ENCODE data around the gene HHATL.

DNA sequence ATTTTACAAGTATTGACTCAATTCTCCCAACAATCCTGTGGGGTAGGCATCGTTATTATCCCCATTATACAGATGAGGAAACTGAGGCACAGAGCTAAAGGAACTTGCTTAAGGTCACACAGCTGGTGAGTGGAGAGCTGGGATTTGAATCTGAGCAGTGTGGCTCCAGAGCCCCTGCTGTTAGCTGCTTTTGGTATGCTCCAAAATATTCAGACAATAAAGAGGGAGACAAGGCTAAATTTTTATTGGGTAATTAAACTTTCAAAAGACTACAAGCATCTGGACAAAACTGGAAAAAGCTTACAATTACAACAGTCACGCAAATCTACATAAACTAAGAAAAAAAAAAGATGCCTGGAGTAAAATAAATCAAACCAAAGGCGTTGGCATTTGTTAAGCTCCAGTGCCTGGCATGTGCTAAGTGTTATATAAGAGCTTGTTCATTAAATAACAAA lies 42.7 kb upstream of the HHATL start:
- TF ChIP-seq, protein P1, sequence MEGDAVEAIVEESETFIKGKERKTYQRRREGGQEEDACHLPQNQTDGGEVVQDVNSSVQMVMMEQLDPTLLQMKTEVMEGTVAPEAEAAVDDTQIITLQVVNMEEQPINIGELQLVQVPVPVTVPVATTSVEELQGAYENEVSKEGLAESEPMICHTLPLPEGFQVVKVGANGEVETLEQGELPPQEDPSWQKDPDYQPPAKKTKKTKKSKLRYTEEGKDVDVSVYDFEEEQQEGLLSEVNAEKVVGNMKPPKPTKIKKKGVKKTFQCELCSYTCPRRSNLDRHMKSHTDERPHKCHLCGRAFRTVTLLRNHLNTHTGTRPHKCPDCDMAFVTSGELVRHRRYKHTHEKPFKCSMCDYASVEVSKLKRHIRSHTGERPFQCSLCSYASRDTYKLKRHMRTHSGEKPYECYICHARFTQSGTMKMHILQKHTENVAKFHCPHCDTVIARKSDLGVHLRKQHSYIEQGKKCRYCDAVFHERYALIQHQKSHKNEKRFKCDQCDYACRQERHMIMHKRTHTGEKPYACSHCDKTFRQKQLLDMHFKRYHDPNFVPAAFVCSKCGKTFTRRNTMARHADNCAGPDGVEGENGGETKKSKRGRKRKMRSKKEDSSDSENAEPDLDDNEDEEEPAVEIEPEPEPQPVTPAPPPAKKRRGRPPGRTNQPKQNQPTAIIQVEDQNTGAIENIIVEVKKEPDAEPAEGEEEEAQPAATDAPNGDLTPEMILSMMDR (conservative IDR thresholded peaks at IDR 0.05 in 1 of 2, IDR thresholded peaks at IDR 0.05 in 1 of 2; ENCODE audit: low read depth in 1 of 2, low read length in 2 of 2) = no peak
- TF ChIP-seq EZH2 (IDR thresholded peaks at IDR 0.05; ENCODE audit: low read length, missing control alignments) = no peak

Data from fibroblast of lung (primary cell).